Skeletal muscle tissue (tissue), 4 donors: ENCODE data around the gene MSH2. TPM values are rescaled to one million over a fixed set of nuclear protein-coding genes. Genes with fewer than 3 reads are reported as not detected.
"Not testable (repeated sequence)": the region's sequence is repeated elsewhere in the genome, so short reads cannot be mapped to it uniquely, and the experiment has no call there.

Experiments
- H3K27ac ChIP-seq: one replicate; pipeline ENCODE4 v1.7.0; 2013; ENCODE audit warnings: mild to moderate bottlenecking, low read depth, low read length, inconsistent platforms
- H3K27me3 ChIP-seq, 3 donors: one replicate each; pipeline ENCODE4 v1.7.0; 2013; ENCODE audit warnings: low read length in 3 of 3; ENCODE audit not compliant: control insufficient read depth in 3 of 3, insufficient read depth in 3 of 3
- H3K36me3 ChIP-seq, 3 donors: one replicate each; pipeline ENCODE4 v1.7.0; 2013; ENCODE audit warnings: low read length in 3 of 3; ENCODE audit not compliant: control insufficient read depth in 3 of 3, insufficient read depth in 3 of 3
- H3K4me1 ChIP-seq, 3 donors: one replicate each; pipeline ENCODE4 v1.7.0; 2013; ENCODE audit warnings: low read length in 3 of 3, mild to moderate bottlenecking in 3 of 3; ENCODE audit not compliant: control insufficient read depth in 3 of 3, insufficient read depth in 3 of 3
- H3K4me3 ChIP-seq, 3 donors: one replicate each; pipeline ENCODE4 v1.7.0; 2013; ENCODE audit warnings: low read length in 3 of 3
- H3K9ac ChIP-seq, 3 donors: one replicate each; pipeline ENCODE4 v1.7.0; 2013; ENCODE audit warnings: low read length in 3 of 3, mild to moderate bottlenecking in 3 of 3, moderate library complexity in 2 of 3, low read depth in 1 of 3
- H3K9me3 ChIP-seq, 3 donors: one replicate each; pipeline ENCODE4 v1.7.0; 2013; ENCODE audit warnings: low read length in 3 of 3; ENCODE audit not compliant: control insufficient read depth in 3 of 3
- total RNA-seq: library from RNA; depleted of rRNA; stranded (reverse); fragments of >200 nt; gene quantifications from one replicate; pipeline ENCODE4 v1.2.3, GENCODE V29; 2014
- donor health status: Osteomylitis.

The MSH2 gene
- total RNA-seq, 1 donor from 2014 or later, result 24.0 TPM

- Histone ChIP-seq H3K4me1 (peaks cover 11 to 13% (median 13%) of the 10 kb centered on the region in 3 donors), H3K9ac (no peak overlapping the region), H3K4me3 (no peak overlapping the region), H3K9me3 (no peaks in the 10 kb centered on the region), H3K27ac (no peak overlapping the region), H3K36me3 (no peaks in the 10 kb centered on the region), H3K27me3 (no peaks in the 10 kb centered on the region)
Measured at GRCh38 chr2:47405757-47406156, 2.8 kb downstream of the MSH2 start.

GRCh38 chr2:47406649-47407330, 3.8 kb downstream of the MSH2 start:
- H3K9ac ChIP-seq, H3K36me3 ChIP-seq, H3K4me3 ChIP-seq, H3K27ac ChIP-seq, H3K27me3 ChIP-seq, H3K9me3 ChIP-seq: not testable (repeated sequence)
- peaks cover 11 to 13% (median 13%) of the 10 kb centered on the region in 3 donors for H3K4me1 ChIP-seq

- not testable (repeated sequence) for H3K9ac ChIP-seq, H3K9me3 ChIP-seq, H3K27ac ChIP-seq, H3K4me3 ChIP-seq, H3K27me3 ChIP-seq, H3K36me3 ChIP-seq
- H3K4me1 ChIP-seq, result peaks cover 10 to 12% (median 11%) of the 10 kb centered on the region in 3 donors
Measured at GRCh38 chr2:47407976-47408375, 5.0 kb downstream of the MSH2 start.

GRCh38 chr2:47414682-47415458, 11.9 kb downstream of the MSH2 start:
- Histone ChIP-seq H3K27me3 (no peaks in the 10 kb centered on the region), H3K36me3 (peaks cover 0 to 9% (median 3%) of the 10 kb centered on the region in 3 donors), H3K4me1 (no peaks in the 10 kb centered on the region), H3K27ac (no peak overlapping the region), H3K4me3 (no peak overlapping the region), H3K9ac (no peak overlapping the region), H3K9me3 (no peaks in the 10 kb centered on the region)

- no peak overlapping the region for H3K27ac ChIP-seq
- no peaks in the 10 kb centered on the region for H3K27me3 ChIP-seq
- no peak overlapping the region for H3K4me3 ChIP-seq
- H3K9ac ChIP-seq, result no peak overlapping the region
- H3K4me1 ChIP-seq, result no peaks in the 10 kb centered on the region
- H3K9me3 ChIP-seq, result no peaks in the 10 kb centered on the region
- peaks cover 0 to 3% (median 3%) of the 10 kb centered on the region in 3 donors for H3K36me3 ChIP-seq
Measured at GRCh38 chr2:47420214-47420613, 17.3 kb downstream of the MSH2 start.

GRCh38 chr2:47420683-47421082, 17.7 kb downstream of the MSH2 start:
- not testable (repeated sequence) for H3K9me3 ChIP-seq, H3K4me1 ChIP-seq, H3K27me3 ChIP-seq, H3K36me3 ChIP-seq, H3K27ac ChIP-seq, H3K4me3 ChIP-seq, H3K9ac ChIP-seq

GRCh38 chr2:47422016-47422415, 19.1 kb downstream of the MSH2 start:
- no peak overlapping the region for H3K4me3 ChIP-seq
- H3K36me3 ChIP-seq, result peaks cover 0 to 2% (median 1%) of the 10 kb centered on the region in 3 donors
- H3K9ac ChIP-seq, result no peak overlapping the region
- H3K9me3 ChIP-seq, result no peaks in the 10 kb centered on the region
- no peak overlapping the region for H3K27ac ChIP-seq
- H3K27me3 ChIP-seq, result no peaks in the 10 kb centered on the region
- no peaks in the 10 kb centered on the region for H3K4me1 ChIP-seq

GRCh38 chr2:47422560-47422959, 19.6 kb downstream of the MSH2 start:
- no peaks in the 10 kb centered on the region for H3K27me3 ChIP-seq
- no peaks in the 10 kb centered on the region for H3K9me3 ChIP-seq
- H3K4me3 ChIP-seq, result no peak overlapping the region
- no peaks in the 10 kb centered on the region for H3K4me1 ChIP-seq
- no peak overlapping the region for H3K9ac ChIP-seq
- H3K36me3 ChIP-seq, result no peaks in the 10 kb centered on the region
- no peak overlapping the region for H3K27ac ChIP-seq

- H3K4me1 ChIP-seq, result no peaks in the 10 kb centered on the region
- H3K4me3 ChIP-seq, result no peak overlapping the region
- H3K36me3 ChIP-seq, result peaks cover 0 to 9% (median 7%) of the 10 kb centered on the region in 3 donors
- H3K27me3 ChIP-seq, result no peaks in the 10 kb centered on the region
- no peaks in the 10 kb centered on the region for H3K9me3 ChIP-seq
- no peak overlapping the region for H3K9ac ChIP-seq
- H3K27ac ChIP-seq, result no peak overlapping the region
Measured at GRCh38 chr2:47426786-47427185, 23.8 kb downstream of the MSH2 start.

- H3K27ac ChIP-seq, result no peak overlapping the region
- H3K36me3 ChIP-seq, result peaks cover 0 to 9% (median 7%) of the 10 kb centered on the region in 3 donors
- no peaks in the 10 kb centered on the region for H3K27me3 ChIP-seq
- H3K4me3 ChIP-seq, result no peak overlapping the region
- no peak overlapping the region for H3K9ac ChIP-seq
- H3K9me3 ChIP-seq, result no peaks in the 10 kb centered on the region
- no peaks in the 10 kb centered on the region for H3K4me1 ChIP-seq
Measured at GRCh38 chr2:47429795-47430194, 26.8 kb downstream of the MSH2 start.
